Stimulated activated CD4-positive, alpha-beta T cell treated with anti-CD3 and anti-CD28 coated beads, Interleukin-2, amount 100 ng/mL, for 48 hours (primary cell): Measurements from ENCODE around the gene SLC2A1.

Experiments
- DNase-seq, 2 donors: peaks; one replicate each; pipeline ENCODE4 v3.0.0-alpha.2; 2020

SLC2A1 gene

GRCh38 chr1:42940851-42941639, 17.6 kb downstream of the SLC2A1 start:
- DNase-seq: no peak

GRCh38 chr1:42938645-42939615, 19.7 kb downstream of the SLC2A1 start:
- DNase-seq: no peak

GRCh38 chr1:42937836-42938644, 20.6 kb downstream of the SLC2A1 start:
- DNase-seq: no peak

- no peak for DNase-seq
Observed at GRCh38 chr1:42937141-42937696, 21.4 kb downstream of the SLC2A1 start.

- no peak for DNase-seq
Observed at GRCh38 chr1:42936309-42937078, 22.2 kb downstream of the SLC2A1 start.

- no peak for DNase-seq
Observed at GRCh38 chr1:42935971-42936308, 22.7 kb downstream of the SLC2A1 start.

- DNase-seq: no peak
Observed at GRCh38 chr1:42935313-42935895, 23.3 kb downstream of the SLC2A1 start.

- no peak for DNase-seq
Observed at GRCh38 chr1:42934541-42935312, 23.9 kb downstream of the SLC2A1 start.

GRCh38 chr1:42933610-42934491, 24.8 kb downstream of the SLC2A1 start:
- DNase-seq: no peak

- DNase-seq: no peak
Observed at GRCh38 chr1:42933060-42933586, 25.5 kb downstream of the SLC2A1 start.

GRCh38 chr1:42932442-42932941, 26.2 kb downstream of the SLC2A1 start:
- no peak for DNase-seq

- DNase-seq: peak; percentile 55 to 67
Observed at GRCh38 chr1:42931911-42932422, 26.7 kb downstream of the SLC2A1 start.

GRCh38 chr1:42931108-42931539, 27.5 kb downstream of the SLC2A1 start:
- DNase-seq: peak in 1 of 2 donors; percentile 30

GRCh38 chr1:42930178-42931107, 28.2 kb downstream of the SLC2A1 start:
- DNase-seq: no peak

- DNase-seq: no peak
Observed at GRCh38 chr1:42929434-42930177, 29.1 kb downstream of the SLC2A1 start.

- no peak for DNase-seq
Observed at GRCh38 chr1:42928859-42929258, 29.8 kb downstream of the SLC2A1 start.
